ENCODE data around the gene CDC42.

DNA sequence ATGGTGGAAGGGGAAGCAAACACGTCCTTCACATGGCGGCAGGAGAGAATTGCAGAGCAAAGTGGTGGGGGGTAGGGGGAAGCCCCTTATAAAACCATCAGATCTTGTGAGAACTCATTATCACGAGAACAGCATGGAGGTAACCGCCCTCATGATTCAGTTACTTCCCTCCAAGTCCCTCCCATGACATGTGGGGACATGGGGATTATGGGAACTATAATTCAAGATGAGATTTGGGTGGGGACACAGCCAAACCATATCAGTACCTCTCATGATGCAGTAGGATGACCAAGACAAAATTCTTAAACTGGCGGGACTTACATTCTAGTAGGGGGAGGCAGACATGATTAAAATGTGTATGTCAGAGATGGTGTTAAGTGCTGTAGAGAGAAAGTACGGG is 51.6 kb downstream of the CDC42 start:
- TF ChIP-seq POLR2A (IDR thresholded peaks at IDR 0.05; ENCODE audit: low read length): no peak
- TF ChIP-seq GATA1 (IDR thresholded peaks at IDR 0.05; ENCODE audit: low read depth, low read length): no peak

Measured in erythroblast (primary cell).